Measurements from ENCODE around the gene PARD3B. TPM values are rescaled to one million over a fixed set of nuclear protein-coding genes. Genes with fewer than 3 reads are reported as not detected.

Gene PARD3B
- polyA plus RNA-seq, 1 donor: 37.4 TPM

DNA sequence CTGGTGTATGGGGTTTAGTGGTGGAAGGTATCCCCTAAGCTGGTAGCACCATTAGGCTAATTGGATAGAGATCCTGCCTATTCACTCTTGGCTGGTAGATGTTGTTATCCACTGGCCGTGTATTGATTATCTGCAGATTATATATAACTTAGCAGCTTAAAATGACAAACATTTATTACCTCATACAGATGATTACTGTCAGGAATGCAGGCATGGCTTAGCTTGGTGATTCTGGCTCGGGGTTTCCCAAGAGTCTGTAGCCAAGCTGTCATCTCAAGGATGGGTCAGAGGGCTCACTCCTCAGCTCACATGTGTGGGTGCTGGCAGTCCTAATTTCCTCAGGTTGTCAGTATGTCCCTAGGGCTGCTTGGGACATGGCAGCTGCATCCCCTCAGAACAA lies 465.8 kb downstream of the PARD3B start:
- DNase-seq: no peak

DNA sequence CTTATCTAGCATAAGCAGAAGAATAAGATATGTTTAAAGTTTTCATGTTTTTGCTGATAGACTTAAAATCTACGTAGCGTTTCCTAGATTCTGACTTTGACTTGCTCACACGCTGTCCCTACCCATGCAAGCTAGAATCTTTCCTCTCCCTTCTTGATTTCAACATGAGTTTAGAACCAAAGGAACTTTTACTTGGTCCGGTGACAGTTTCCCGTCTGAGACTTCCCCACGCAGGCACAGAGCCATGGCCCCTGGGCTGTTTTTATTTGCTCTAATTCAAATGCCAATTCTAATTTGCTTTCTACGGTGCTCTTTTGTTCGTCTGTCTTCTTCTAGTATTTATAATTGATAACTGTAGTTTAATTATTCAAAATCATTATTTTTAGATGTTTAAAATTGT lies 467.7 kb downstream of the PARD3B start:
- DNase-seq: no peak

DNA sequence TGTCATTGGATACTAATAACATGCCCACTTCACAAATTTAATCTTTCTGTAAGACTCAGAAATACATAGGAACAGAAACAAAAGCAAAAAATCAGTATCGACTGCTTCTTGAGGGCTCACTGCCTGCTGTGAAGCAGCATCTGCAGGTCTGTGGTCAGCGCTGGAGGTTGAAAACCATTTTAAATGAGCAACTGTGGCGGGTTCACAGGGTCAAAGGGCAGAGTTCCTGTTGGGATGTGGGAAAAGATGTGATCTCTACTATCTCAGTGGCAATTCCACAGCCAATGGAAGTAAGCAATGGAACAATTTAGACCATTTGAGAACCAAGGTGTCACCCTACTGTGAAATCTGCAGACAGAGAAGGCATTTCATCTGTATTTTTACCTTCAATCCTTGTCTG lies 468.3 kb downstream of the PARD3B start:
- DNase-seq: no peak

DNA sequence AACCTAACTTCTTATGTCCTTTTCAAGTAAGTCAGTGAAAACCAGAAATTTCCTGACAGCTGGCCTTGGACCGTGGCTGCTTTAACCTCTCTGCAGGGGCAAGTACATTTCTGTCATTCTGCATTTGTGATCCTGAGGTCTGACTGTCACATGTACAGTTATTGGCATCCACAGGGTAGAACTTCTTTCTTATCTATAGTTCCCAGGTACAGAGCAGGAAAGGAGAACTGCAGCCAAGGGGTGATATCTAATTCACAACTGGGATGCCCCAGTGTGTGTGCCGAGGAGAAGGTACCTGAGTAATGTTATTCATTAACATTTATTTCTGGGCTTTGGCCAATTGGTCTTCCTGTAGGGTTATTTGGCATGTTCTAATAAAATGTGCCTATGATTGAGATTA lies 468.9 kb downstream of the PARD3B start:
- DNase-seq: no peak

DNA sequence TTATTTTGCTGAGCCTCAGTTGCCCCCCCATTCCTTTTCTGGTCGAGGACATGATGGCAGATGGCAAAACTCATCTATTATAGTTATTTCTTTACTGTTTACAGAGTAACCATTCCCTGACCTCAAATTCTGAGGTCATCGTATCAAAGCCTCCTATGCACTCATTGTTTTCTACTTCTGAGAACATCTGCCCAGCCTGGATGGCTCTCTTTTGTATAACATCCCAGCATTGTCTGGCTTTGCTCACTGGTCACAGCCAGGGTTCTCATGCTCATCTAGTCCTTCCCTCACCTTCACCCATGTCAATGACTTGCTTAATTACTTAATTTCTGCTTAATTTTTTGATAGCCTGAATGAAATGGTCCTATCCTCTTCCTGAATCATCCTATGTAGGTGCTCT lies 472.1 kb downstream of the PARD3B start:
- DNase-seq: no peak

DNA sequence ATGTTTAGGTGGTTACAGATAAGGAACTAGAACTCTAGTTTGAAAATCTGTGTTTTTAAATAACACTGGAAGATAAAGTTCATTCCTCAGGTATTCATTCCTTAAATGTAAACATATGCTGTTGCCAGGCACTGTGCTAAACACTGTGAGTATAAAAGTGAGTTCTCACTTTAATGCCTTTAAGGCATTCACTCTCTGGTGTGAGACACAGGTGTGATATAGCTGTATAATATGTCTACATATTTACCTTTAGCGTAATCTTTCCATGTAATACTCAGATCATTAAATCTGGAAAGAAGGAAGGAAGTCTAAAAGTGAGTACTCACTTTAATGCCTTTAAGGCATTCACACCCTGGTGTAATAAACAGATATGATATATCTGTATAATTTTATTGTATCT lies 472.6 kb downstream of the PARD3B start:
- no peak for DNase-seq

DNA sequence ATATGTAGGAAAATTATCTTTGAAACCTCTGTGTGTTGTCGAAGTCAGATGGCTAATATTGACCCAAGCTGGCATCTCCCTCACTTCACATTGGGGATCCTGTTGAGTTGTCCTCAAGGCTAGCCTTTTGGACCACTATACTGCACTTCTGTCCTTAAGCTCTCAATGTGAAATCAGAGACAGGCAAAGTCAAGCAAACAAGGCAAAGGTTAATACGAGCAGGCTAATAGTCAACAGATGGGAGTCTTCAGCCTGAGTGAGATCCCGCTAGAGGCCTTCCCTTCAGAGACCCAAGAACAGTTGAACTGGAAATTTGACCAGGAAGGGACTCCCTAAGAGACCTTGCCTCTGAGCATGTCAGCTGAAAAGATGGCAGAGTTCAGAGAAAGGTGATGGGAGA lies 475.4 kb downstream of the PARD3B start:
- no peak for DNase-seq

DNA sequence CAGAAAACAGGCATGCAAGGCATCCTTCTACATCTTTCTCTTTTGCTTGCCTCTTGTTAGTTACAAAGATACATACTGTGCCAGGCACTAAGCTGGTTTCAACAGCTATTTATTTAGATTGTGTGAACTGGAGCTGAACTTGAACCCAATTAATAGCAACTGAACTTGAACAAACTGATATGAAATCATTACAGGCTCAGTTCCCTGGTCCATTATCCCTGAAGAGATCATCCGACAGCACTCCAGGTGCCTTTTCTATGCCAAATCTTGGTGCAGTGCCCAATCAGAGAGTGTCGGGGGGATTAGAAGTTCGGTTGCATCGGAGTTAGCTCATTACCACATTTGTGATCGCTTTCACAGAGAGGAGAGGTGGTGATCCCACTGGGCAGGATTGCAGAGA lies 477.6 kb downstream of the PARD3B start:
- DNase-seq: no peak

DNA sequence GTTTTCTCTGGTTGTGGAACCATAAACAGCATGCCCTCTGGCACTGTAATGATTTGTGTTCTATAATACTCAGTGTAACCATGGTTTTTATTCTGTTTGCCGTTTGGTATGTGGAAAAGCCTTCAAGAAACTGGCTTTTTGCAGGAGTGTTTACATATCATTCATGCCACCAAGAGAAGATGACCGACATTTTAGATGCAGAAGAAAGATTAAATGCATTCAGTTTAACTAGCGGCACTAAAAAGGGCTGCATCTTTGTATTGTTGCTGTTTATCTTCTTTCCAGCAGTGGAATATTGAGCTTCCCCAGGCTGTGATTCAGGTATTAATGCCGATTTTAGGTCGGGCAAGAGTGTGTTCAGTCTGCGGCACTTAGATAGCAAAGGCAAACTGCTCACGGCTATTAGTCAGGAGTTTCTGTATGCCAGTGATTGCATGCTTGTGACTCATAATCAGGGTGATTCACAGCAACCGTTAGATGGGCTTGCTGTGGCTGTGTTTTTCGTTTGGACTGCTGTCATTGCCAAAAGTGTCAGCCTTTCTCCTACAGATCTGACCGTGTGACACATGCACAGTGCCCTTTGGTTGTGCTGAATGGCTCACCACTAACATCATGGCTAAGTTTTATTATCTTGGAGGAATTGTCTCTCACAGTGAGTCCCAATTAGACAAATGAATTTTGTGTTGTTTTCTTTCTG lies 479.7 kb downstream of the PARD3B start:
- no peak for DNase-seq

DNA sequence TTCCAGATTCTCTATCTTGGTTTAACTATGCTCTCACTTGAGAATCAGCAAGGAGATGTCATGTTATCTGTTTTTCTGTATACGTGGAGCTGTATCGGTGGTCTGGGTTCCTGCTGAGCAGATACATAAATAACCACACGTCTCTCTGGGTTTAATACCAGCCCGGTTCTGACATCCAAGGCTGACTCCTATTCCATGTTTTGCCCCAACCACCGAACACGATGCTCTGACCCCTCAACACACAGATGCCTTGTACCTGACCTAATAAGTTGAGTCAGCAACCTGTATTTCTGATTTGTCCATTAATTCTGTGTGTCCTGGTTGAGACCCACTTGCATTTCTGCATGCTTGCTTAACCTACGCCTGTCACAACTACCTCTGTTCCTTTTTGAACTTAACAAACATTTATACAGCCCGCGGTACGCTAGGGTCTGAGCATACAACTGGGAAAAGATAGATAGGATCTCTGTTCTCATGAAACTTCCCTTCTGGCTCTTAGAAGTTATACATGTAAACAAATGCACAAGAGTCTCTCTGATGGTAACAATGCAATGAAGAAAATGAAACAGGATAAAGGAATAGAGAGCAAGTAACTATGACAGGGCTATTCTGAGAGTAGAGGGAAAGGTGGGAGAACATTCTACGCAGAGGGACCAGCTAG lies 480.4 kb downstream of the PARD3B start:
- DNase-seq: no peak

DNA sequence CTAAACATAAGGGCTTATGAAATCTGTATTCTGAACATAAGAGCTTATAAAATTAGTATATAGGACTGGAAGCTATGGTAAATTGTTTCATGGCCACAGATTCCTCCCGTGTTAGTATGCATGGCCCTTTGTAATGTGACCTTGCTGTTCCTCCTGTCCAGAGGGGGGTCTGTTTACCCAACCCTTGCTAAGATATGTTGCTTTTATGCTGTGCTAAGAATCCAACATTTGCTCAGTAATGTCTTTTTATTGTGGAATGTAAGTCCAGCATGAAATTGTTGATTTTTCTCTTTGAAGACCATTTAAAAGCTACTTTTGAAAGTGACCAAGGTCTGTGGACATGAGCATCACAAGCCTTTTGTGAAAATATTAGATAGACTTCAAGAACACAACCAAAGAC lies 485.4 kb downstream of the PARD3B start:
- no peak for DNase-seq

DNA sequence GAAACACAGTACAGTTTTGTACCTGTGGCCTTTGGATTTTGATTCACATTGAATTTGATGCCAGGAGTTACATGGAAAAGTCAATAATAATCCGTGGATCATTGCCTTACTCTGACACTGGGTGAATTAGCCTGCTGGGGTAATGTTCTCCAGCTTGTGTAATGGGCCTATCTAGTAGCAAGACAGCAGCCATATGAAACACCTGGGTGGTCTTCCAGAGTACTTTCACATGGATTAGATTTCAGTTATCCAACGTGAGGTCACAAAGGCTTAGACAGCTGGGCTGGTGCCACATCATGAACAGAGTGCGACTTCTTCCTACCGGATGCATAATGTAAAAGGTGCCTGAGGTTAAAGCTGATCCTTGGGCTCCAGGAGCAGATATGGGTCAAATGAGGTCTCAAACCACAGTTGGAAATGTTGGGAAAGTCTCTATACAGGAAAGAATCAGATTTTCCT lies 486.8 kb downstream of the PARD3B start:
- DNase-seq: no peak

DNA sequence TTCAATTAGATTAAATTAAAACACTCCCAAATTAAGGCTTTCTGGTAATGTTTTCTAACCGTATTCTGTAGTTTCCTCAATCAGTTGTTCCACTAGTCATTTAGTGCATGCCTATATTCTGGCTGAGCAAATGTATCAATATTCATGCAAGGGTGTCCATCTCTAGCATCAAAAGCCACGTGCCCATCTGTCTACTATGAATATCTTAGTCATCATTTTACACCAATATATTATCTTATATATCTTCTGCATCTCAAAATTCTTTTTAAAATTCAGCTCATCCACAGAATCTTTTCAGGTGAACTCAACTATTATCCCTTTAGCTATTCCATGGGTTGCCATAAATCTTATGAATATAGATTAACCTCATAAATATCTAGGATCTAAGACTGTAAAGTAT lies 488.2 kb downstream of the PARD3B start:
- no peak for DNase-seq

DNA sequence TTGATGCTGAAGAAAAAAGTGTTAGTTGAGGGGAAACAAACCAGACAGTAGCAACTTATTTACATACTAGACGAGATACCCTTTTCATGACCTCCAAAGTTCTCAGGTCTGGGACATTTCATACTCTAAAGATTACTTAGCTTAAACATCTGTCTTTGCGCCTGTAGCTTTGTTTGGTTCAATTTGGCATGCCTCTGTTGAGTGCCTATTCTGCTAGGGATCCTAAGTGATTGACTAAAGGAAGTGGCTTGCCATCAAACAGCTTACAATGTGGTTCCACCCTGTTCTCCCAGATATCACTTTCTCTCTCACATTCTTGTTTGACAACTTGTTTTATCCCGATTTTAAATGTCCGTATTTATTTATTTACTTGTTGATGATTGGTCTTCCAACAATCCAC lies 488.8 kb downstream of the PARD3B start:
- no peak for DNase-seq

DNA sequence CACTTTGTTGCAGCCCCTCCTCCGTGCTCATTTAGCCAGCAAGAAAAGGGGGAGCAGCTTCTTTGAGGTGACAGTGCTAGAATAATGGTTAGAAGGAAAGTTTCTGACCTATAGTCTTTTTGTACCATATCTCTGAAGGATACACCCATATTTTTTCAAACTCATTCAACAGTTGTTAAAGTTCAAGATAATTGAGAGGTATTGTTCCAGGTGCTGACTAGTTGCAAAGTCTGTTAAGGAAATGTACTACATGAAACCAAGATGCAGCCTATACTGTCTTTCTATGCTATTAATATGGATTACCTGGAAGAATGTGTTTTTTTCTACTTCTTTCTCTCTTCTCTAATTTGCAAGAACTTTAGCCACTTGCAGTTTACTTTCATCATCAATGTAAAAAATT lies 495.0 kb downstream of the PARD3B start:
- DNase-seq: no peak

DNA sequence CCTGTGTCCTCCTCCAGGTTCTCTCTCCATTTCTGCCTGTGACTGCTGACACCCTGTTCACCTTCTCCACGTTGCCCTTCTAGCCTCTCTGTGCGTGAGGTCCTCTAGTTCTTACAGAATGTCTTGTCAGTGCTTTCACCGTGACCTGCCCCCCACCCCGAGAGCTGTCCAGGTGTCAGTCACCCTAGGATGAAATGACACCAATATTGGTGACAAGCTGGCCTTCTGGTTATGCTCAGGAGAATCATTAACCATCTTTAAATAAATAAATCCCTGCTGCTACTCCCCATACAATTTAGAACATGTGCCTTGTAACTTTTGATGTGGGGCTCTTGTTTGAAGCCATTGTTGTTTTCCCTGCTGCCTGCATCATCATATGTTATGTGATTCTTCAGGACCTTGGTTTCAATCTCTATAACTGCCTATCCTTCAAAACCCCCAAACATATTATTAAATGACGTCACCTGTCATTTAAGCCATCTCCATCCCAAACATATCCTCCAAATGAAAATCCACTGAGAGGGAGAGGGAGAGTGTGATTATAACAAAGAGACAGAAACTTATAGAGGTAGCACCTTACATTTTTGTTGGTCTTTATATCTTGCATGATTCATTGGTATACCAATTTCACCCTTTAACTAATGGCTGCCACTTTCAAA lies 496.3 kb downstream of the PARD3B start:
- no peak for DNase-seq

DNA sequence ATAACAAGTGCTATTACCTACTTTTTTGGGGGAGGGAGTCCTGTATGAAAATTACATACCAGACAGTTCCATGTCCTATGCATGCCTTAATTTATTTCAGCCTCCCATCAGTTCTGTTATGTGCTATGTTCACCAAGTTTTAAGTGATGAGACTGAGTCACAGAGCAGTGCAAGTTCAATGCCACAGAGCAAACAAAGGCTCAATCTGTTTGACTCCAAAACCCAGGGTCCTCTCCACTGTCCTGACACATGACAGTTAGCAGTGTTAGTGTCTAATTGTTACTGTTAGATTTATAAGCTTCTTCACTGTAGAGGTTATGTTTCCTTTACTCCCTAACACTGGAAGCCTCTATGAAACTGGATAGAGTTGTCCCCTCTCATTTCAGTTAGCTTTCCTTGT lies 498.0 kb downstream of the PARD3B start:
- DNase-seq: no peak

DNA sequence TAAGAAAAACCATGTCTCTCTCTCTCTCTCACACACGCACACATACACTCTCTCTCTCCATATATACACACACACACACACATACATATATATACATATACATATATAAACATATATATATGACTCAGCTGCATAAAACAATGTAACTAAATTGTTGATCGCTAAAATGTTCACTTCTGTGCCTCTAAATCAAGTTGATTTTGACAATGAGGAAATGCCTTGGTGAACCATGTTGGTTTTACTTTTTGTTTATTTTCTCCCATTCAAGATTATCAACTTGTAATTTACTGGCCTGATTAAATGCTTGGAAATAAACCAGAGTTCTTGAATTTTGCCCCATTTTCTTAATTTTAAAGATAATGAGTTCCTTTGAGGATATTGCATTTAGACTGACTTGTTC lies 500.4 kb downstream of the PARD3B start:
- DNase-seq: no peak

DNA sequence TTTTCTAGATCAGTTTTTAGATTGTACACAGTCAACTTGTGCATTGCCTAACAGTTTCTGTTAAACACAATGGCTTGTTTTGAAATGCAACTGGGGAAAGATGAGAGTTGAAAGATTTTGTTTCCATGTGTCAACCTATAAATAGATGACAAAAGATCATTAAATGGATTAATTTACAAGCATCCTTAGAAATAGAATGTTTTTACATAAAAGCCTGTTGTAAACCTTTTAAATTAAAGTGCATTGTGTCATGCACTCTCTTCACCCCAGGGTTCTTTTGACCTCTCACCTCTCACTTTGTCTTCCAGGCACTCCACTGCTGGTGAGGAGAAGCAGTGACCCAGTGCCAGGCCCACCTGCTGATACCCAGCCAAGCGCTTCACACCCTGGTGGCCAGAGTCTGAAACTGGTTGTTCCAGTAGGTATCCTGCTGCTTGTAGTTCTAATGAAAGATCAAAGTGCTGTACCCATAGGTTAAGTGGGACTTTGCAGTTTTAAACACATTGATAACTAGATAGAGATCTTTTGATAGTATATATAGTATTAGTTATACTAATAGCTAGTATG lies 502.1 kb downstream of the PARD3B start:
- DNase-seq: no peak

DNA sequence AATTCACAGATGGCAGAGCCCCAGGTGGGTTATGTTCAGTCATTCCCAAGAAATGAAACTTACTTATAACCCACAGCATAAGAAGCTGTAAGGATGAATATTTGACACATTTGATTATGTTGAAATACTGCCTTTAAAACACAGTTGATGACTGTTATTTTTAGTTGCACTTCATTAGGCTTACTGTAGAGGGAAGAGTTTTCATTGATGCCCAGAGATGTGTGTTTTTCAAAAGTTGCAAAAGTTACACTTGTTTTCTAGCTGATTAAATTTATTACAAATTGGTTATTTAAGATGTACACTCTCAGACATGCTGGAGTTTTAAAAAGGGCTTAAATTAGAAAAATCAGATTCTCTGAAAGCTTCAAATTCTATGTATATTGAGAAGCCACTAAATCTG lies 506.1 kb downstream of the PARD3B start:
- no peak for DNase-seq

DNA sequence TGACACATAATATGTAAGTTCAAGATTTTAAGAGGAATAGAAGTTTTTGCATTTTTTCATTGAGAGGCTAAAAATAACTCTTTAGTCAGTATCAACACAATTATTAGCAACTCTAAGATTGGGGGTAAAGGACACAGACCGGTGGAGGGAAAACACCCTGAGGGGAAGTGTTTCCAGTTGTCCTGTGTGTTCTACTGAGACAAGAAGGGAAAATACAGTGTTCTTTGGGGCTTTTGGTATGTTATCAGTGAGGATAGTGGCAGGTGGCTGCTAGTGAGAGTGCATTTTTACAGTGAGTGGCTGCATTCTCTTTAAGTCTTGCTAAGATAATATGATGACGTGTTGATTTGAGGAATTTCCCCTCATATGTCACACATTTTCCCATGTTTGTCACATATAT lies 507.5 kb downstream of the PARD3B start:
- DNase-seq: no peak

DNA sequence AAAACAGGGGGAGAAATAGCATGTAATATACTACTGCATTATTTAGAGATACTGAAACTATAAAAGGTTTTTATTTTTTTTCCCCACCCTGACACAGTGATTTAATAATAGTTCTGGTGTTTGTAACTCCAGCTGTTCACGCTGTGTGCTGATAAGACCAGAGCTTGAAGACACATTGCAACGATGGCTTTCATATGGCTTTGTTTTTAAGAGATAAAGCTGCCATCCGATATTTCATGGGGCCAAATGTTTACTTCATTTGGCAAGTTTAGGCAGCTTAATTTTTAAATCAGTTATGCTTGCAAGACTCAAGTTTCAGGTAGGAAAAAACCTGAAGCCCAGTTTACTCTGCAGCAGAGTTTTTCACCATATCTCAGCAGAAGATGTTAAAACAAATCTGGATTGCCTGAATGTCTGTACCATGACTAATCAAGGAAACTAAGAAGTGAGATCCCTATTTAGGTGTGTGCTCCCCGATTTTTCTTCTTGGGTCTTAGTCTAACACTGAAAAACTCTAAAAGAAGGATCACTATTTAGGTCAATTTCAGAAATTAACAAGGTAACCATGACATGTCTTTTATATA lies 508.6 kb downstream of the PARD3B start:
- DNase-seq: no peak

DNA sequence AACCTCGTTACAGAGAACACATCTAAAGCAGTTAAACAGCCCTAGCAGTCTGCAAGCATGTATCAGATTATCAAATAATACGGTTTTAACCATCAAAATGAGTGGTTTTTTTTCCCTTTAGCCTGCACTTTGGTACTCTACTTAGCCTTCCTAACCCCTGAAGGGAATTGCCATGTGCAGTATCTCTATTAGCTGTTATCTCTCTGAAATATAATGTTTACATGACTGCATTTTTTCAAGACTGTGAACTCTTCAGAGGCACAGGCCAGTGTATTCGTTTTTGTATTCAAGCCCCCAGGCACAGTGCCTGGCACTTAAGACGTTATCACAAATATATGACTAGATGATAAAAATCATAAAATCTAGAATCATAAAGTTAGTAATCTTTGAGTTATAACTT lies 509.5 kb downstream of the PARD3B start:
- no peak for DNase-seq

Data from left kidney (tissue), 2 donors.